Measurements from ENCODE around the gene COL25A1. TPM values are rescaled to one million over a fixed set of nuclear protein-coding genes. Genes with fewer than 3 reads are reported as not detected.

The COL25A1 gene
- total RNA-seq, 4 donors from 2014 or later, result 0.14 to 1.6 (median 0.32) TPM; not detected in 1

DNA sequence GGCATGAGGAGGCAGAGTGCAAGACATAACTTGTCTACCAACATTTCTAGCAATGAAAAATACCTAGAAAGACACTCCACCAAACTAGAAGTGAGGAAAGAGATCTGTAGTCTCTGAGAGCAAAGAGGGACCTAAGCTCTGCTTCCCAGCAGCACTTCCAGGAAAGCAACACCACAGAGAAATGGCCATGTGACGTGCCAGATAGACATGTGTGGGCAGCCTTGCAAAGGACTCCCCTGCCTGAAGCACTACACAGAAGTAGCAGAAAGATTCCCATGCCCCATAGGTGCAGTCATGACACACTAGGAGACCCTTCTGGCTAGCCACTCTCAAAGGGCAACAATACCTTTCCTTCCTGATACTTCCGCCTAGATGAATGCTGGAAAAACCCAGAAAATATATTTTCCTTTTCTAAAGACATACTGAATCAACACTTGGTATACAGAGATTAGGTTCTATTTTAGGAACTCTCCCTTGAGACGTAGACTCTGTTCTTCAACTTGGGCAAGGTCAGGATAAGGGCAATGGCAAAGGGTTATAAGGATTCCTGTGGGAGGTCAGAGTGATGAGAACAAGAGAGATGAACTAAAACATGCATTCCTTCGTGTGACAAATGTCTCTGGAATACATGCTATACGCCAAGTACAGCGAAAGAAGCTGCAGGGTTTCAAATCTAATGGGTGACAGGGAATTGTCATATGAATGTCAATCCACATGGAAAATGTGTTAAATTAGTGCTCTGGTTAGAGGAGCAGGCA is 352.1 kb downstream of the COL25A1 start:
- no peaks in the 10 kb centered on the region for H3K9me3 ChIP-seq
- in situ Hi-C loops (cut with MboI; ENCODE audit: low pct_ligation_motif_present in 1 of 4, low pct_unique_long_range_greater_than_20kb in 1 of 4, low sequenced_read_pairs in 3 of 4) (no loop called here), intact Hi-C loops (cut with DNase I; ENCODE audit: low total_unique reads) (no loop called here)
- no peak for DNase-seq
- WGBS, 2 donors (ENCODE audit: low coverage in 1 of 2), result 84 to 88% methylated on average over 6 of the region's 6 CpGs
- no peaks in the 10 kb centered on the region for H3K36me3 ChIP-seq
- H3K27ac ChIP-seq, result no peak overlapping the region
- no peak for TF ChIP-seq POLR2AphosphoS5 (IDR thresholded peaks at IDR 0.05)
- TF ChIP-seq, protein P1, sequence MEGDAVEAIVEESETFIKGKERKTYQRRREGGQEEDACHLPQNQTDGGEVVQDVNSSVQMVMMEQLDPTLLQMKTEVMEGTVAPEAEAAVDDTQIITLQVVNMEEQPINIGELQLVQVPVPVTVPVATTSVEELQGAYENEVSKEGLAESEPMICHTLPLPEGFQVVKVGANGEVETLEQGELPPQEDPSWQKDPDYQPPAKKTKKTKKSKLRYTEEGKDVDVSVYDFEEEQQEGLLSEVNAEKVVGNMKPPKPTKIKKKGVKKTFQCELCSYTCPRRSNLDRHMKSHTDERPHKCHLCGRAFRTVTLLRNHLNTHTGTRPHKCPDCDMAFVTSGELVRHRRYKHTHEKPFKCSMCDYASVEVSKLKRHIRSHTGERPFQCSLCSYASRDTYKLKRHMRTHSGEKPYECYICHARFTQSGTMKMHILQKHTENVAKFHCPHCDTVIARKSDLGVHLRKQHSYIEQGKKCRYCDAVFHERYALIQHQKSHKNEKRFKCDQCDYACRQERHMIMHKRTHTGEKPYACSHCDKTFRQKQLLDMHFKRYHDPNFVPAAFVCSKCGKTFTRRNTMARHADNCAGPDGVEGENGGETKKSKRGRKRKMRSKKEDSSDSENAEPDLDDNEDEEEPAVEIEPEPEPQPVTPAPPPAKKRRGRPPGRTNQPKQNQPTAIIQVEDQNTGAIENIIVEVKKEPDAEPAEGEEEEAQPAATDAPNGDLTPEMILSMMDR (IDR thresholded peaks at IDR 0.05), result no peak
- no peak for TF ChIP-seq EP300 (IDR thresholded peaks at IDR 0.05; ENCODE audit: low read depth)
- no peak for TF ChIP-seq POLR2A (IDR thresholded peaks at IDR 0.05)
- no peak overlapping the region for H3K4me3 ChIP-seq
- H3K4me1 ChIP-seq, result no peaks in the 10 kb centered on the region
- H3K27me3 ChIP-seq, result no peaks in the 10 kb centered on the region

DNA sequence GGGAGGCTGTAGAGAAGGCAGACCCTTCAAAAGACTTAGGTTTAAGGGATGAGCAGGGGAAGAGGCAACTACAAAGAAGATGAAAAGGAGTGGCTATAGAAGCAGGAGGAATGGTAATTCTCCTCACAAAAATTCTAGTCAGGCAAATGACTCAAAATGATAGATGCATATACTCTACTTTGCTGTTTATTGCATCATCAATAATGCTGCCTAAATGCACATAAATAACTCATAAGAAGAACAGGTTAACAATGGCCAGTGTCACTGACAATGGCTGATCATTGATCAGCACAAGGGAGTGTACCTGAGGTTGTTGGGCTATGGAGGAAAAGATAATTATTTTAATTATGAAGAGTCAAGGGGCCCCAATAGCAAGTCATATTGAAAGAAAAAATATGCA is 354.9 kb downstream of the COL25A1 start:
- no peak for DNase-seq
- intact Hi-C loops (cut with DNase I; ENCODE audit: low total_unique reads) (no loop called here), in situ Hi-C loops (cut with MboI; ENCODE audit: low pct_ligation_motif_present in 1 of 4, low pct_unique_long_range_greater_than_20kb in 1 of 4, low sequenced_read_pairs in 3 of 4) (no loop called here)
- Histone ChIP-seq H3K36me3 (no peaks in the 10 kb centered on the region), H3K27ac (no peak overlapping the region), H3K4me1 (no peaks in the 10 kb centered on the region), H3K27me3 (no peaks in the 10 kb centered on the region), H3K4me3 (no peak overlapping the region), H3K9me3 (no peaks in the 10 kb centered on the region)
- TF ChIP-seq, protein P1 (IDR thresholded peaks at IDR 0.05), result no peak
- no peak for TF ChIP-seq EP300 (IDR thresholded peaks at IDR 0.05; ENCODE audit: low read depth)
- no peak for TF ChIP-seq POLR2A (IDR thresholded peaks at IDR 0.05)
- no peak for TF ChIP-seq POLR2AphosphoS5 (IDR thresholded peaks at IDR 0.05)

DNA sequence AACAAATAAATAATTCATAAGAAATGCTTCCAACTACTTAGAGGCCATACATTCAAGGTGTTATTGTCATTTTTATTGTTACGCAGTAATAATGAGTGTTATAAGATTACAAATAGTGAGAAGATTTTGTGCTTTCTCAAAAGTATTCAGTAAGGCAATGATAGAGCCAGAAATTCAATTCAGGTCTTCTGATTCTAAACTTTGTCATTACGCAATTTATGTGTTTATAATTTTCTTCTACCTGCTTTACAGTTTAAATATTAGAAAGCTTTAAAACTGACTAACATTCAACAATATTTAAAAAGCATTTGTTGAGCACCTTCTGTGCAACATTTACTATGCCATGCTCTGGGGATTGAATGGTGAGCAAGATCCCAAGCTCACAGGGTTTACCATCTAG is 356.2 kb downstream of the COL25A1 start:
- Histone ChIP-seq H3K27ac (no peak overlapping the region), H3K4me1 (no peaks in the 10 kb centered on the region), H3K9me3 (no peaks in the 10 kb centered on the region), H3K27me3 (no peaks in the 10 kb centered on the region), H3K4me3 (no peak overlapping the region), H3K36me3 (no peaks in the 10 kb centered on the region)
- TF ChIP-seq POLR2AphosphoS5 (IDR thresholded peaks at IDR 0.05), result no peak
- no peak for TF ChIP-seq POLR2A (IDR thresholded peaks at IDR 0.05)
- WGBS, 2 donors (ENCODE audit: low coverage in 1 of 2), result 90 to 97% methylated on average over 2 of the region's 2 CpGs
- in situ Hi-C loops (cut with MboI; ENCODE audit: low pct_ligation_motif_present in 1 of 4, low pct_unique_long_range_greater_than_20kb in 1 of 4, low sequenced_read_pairs in 3 of 4), result no loop called here
- intact Hi-C loops (cut with DNase I; ENCODE audit: low total_unique reads), result no loop called here
- DNase-seq, result no peak

DNA sequence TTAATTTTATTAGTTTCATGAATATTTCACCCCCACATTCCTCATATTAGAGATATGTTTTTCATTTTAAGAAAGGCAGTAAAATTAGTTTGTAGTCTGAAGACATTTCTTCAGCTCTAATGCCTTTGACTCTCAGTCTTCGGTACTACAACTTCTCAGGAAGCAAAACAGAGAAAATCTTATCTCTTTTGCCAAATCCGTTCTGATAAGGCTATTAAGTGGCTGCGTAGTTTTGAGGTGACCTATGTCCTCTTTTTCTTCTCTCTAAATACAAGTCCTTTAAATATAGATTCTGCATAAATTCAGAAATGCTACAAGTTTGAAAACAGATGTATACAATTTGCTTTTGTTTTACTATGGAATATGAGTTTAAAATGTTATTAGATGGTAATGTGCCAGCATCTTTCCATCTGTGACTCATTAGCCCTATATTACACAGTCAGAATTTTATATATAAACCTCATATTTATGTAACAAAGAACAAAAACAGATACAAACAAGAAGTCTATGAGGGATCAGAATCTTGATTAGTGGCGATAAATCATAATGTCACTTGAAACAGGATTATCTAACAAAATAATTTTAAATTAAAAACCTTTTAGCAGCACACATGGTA is 358.4 kb downstream of the COL25A1 start:
- Histone ChIP-seq H3K36me3 (no peaks in the 10 kb centered on the region), H3K27me3 (no peaks in the 10 kb centered on the region), H3K4me1 (no peaks in the 10 kb centered on the region), H3K9me3 (no peaks in the 10 kb centered on the region), H3K4me3 (no peak overlapping the region), H3K27ac (no peak overlapping the region)
- intact Hi-C loops (cut with DNase I; ENCODE audit: low total_unique reads) (loop anchor here (2.0 kb wide), 1 partner anchor 41 kb away; no protein-coding TSS in a partner anchor), in situ Hi-C loops (cut with MboI; ENCODE audit: low pct_ligation_motif_present in 1 of 4, low pct_unique_long_range_greater_than_20kb in 1 of 4, low sequenced_read_pairs in 3 of 4) (no loop called here)
- TF ChIP-seq, protein P1 (IDR thresholded peaks at IDR 0.05), result no peak
- TF ChIP-seq POLR2AphosphoS5 (IDR thresholded peaks at IDR 0.05) (no peak), EP300 (IDR thresholded peaks at IDR 0.05; ENCODE audit: low read depth) (no peak), POLR2A (IDR thresholded peaks at IDR 0.05) (no peak)
- DNase-seq, result no peak
- 73 to 74% methylated on average over 4 of the region's 4 CpGs for WGBS, 2 donors (ENCODE audit: low coverage in 1 of 2)
